Natural killer cell treated with Interleukin-12 subunit alpha and Interleukin-12 subunit beta and Interleukin-15 and Interleukin-18, amount 100 ng/mL, for 72 hours (primary cell): ENCODE data around the gene FN1. TPM values are rescaled to one million over a fixed set of nuclear protein-coding genes. Genes with fewer than 3 reads are reported as not detected.

ENCODE experiments used
- ATAC-seq, 2 donors: fragments of 150-1000 bp; cut with Tn5 transposase in 1 of 2; sonication (Bioruptor Pico), chemical (Tn5 transposase) in 1 of 2; 2 replicates each; pipeline ENCODE4 v1.10.0; 2021
- DNase-seq: peaks from one replicate; pipeline ENCODE4 v3.0.0; 2022; ENCODE audit warnings: low spot score
- H3K27ac Mint-ChIP-seq, 2 donors: 1 replicate in 1 of 2; 2 replicates in 1 of 2; pipeline ENCODE4 v1.8.0; 2022; ENCODE audit warnings: mixed read lengths in 2 of 2, mild to moderate bottlenecking in 1 of 2, moderate library complexity in 1 of 2
- H3K27me3 Mint-ChIP-seq, 2 donors: 1 replicate in 1 of 2; 2 replicates in 1 of 2; pipeline ENCODE4 v1.8.0; 2022; ENCODE audit warnings: mixed read lengths in 2 of 2
- H3K36me3 Mint-ChIP-seq: one replicate; pipeline ENCODE4 v1.8.0; 2022; ENCODE audit warnings: mixed read lengths
- H3K4me1 Mint-ChIP-seq, 2 donors: 1 replicate in 1 of 2; 2 replicates in 1 of 2; pipeline ENCODE4 v1.8.0; 2022; ENCODE audit warnings: low read depth in 2 of 2, mixed read lengths in 2 of 2, mild to moderate bottlenecking in 1 of 2
- H3K4me3 Mint-ChIP-seq: one replicate; pipeline ENCODE4 v1.8.0; 2022; ENCODE audit warnings: mixed read lengths
- H3K9me3 Mint-ChIP-seq: 2 replicates; pipeline ENCODE4 v1.8.0; 2022; ENCODE audit warnings: mixed read lengths
- total RNA-seq, 2 donors: library from RNA; stranded (reverse); gene quantifications; one replicate each; pipeline ENCODE4 v1.2.3, GENCODE V29; 2022

FN1 gene
- total RNA-seq, 2 donors from 2014 or later: 8.7 to 8.8 TPM

DNA sequence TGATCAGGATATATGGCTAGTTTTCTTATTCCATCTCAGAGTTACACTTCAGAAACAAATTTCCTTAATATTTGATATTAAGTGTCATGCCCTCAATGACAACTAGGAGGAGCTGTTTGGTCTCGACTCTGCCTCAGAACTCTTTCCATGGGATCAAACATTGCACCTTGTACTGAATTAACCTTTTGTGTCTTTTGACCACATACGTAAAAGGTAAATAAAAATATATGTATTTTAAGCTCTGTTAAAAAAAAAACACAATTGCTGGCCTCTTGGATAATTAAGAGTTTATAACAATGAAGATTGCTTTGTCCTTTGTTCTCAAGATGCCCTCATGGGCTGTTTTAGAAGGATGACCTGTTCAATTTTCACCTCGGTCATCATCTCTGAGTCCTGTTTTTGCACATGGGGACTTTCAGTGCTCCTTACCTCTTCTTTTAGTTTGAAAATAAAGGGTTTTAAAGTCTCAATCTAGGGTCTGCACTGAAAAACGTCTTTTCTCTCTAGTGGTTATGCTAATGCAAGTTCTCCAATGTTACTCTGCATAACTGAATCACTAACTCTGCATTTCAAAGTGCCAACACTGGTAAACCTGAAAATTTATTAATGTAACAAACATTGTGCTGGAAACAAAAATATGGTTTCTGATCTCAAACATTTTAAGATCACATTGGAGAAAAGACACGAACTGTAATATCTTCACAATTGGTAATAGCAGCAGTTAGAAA lies 18.8 kb upstream of the FN1 start:
- H3K4me1 Mint-ChIP-seq: no peaks in the 10 kb centered on the region
- no peaks in the 10 kb centered on the region for H3K36me3 Mint-ChIP-seq
- no peak for DNase-seq

DNA sequence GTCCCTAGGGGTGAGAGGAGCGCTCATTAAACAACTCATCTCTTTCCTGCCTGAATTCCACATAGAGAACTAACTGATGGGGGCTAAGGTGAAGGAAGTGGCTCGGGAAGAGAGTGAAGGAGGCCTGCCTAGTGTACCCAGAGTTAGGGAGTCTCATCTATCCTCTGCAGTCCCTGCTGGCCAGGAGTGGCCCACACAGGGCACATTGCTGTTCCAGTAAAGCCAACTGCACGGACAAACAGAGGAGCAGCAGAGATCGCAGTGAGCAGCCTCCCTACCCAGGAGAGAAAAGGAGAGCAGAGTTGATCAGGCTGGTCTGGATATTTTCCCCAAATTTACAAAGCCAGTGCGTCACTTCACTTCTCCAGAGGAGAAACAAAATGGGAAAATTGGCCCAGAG lies 16.9 kb upstream of the FN1 start:
- H3K4me3 Mint-ChIP-seq: no peak overlapping the region
- ATAC-seq: no peak
- no peaks in the 10 kb centered on the region for H3K9me3 Mint-ChIP-seq
- H3K4me1 Mint-ChIP-seq: no peaks in the 10 kb centered on the region
- H3K27ac Mint-ChIP-seq: no peak overlapping the region
- H3K27me3 Mint-ChIP-seq: peaks cover 25 to 52% of the 10 kb centered on the region in 2 donors
- H3K36me3 Mint-ChIP-seq: no peaks in the 10 kb centered on the region
- DNase-seq: no peak

More for the DNA sequence above, 18.8 kb upstream of the FN1 start:
- ATAC-seq: no peak
- H3K4me3 Mint-ChIP-seq: no peak overlapping the region
- peaks cover 13 to 35% of the 10 kb centered on the region in 2 donors for H3K27me3 Mint-ChIP-seq
- no peak overlapping the region for H3K27ac Mint-ChIP-seq
- H3K9me3 Mint-ChIP-seq: no peaks in the 10 kb centered on the region

DNA sequence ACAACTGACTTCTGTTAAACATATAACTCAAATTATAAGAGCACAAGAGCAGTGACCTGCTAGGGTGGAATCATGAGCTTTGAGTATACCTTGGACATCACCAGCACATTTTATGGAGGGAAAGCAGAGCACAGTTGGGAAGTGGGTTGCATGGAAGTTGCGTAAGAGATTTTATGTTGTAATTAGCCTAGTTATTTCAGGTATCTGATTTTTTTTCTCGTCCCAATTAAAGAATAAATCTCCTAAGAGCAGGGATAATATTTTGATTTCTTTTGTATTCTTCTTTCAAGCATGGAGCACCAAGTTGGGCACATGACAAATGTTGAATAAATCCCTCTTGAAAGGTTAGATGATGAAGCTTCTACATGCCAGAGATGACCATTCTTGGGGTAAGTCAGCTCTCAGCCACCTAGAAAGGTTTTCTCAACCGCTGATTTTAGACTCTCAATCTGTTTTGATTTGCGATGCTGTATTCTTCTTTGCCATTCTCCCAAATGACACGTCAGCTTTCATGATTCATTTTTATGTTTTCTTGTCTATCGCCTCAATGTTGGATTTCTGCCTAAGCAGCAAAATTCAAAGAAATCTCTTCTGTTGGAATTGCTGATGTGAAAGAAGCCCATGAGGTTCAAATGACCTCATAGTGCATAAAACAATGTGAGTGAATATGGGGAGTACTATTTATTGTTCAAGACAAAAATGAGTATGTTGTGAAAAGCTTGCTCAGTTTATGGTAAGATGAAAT lies 15.3 kb upstream of the FN1 start:
- no peak for ATAC-seq

DNA sequence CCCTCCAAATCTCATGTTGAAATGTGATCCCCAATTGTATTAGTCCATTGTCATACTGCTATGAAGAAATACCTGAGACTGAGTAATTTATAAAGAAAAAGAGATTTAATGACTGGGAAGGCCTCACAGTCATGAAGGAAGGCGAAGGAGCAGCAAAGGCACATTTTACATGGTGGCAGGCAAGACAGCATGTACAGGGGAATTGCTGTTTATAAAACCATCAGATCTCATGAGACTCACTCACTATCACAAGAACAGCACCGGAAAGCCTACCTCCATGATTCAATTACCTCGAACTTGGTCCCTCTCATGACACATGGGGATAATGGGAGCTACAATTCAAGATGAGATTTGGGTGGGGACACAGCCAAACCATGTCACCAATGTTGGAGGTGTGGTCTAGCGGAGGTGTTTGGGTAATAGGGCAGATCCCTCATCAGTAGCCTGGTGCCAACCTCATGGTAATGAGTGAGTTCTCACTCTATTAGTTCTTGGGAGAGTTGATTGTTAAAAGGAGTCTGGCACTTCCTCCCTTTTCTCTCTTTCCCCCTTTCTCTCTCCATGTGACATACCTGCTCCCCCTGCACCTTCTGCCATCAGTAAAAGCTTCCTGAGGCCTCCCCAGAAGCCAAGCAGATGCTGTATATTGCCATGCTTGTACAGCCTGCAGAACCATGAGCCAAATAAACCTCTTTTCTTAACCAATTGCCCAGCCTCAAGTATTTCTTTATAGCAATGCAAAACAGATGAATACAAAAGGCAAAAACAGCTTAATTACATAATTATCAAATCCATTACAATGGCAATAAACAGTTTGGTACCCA lies 14.5 kb upstream of the FN1 start:
- ATAC-seq (no peak), DNase-seq (no peak)
- no peak overlapping the region for H3K27ac Mint-ChIP-seq
- no peaks in the 10 kb centered on the region for H3K4me1 Mint-ChIP-seq
- no peaks in the 10 kb centered on the region for H3K9me3 Mint-ChIP-seq
- peaks cover 32 to 60% of the 10 kb centered on the region in 2 donors for H3K27me3 Mint-ChIP-seq
- no peak overlapping the region for H3K4me3 Mint-ChIP-seq
- H3K36me3 Mint-ChIP-seq: no peaks in the 10 kb centered on the region

More for the DNA sequence above, 15.3 kb upstream of the FN1 start:
- Mint-ChIP-seq H3K9me3 (no peaks in the 10 kb centered on the region), H3K36me3 (no peaks in the 10 kb centered on the region), H3K4me3 (no peak overlapping the region), H3K4me1 (no peaks in the 10 kb centered on the region), H3K27me3 (peaks cover 32 to 60% of the 10 kb centered on the region in 2 donors), H3K27ac (no peak overlapping the region)
- no peak for DNase-seq

DNA sequence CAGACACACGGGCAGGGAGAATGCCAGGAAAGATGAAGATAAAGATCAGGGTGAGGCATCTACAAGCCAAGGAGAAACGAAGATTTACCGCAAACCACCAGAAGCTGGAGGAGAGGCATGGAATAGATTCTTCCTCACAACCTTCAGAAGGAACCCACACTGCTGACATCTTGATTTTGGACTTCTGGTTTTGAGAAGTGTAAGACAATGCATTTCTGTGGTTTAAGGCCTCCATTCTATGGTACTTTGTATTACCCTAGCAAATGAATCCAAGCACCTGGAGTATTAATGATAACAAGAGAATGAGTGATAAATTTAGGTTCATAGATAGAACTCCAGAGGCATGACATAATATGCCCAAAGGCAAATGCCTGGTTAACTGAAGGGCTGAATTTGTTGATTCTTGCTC lies 11.8 kb upstream of the FN1 start:
- Mint-ChIP-seq H3K36me3 (no peaks in the 10 kb centered on the region), H3K27ac (no peak overlapping the region), H3K4me1 (no peaks in the 10 kb centered on the region), H3K27me3 (peaks cover 30 to 58% of the 10 kb centered on the region in 2 donors), H3K4me3 (no peak overlapping the region), H3K9me3 (no peaks in the 10 kb centered on the region)
- DNase-seq: no peak
- ATAC-seq: no peak

DNA sequence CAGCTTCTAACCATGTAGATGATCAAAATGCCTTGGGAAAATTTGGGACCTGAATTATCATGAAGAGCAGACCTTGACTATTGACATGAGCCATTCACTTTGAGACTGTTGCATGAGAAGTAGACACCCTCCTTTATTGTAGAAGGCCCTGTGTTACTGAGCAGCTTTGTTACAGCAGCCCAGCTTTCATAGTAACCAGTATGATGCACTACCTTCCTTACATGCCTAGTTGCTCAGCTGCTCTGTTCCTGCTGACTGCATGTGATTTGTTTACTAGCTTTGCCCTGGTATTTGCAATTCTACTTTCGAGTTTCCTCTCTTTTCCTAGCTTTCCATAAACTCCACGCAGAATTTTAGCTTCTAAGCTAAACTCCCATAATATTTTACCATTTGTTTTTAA lies 11.2 kb upstream of the FN1 start:
- H3K27ac Mint-ChIP-seq: no peak overlapping the region
- H3K36me3 Mint-ChIP-seq: no peaks in the 10 kb centered on the region
- DNase-seq (no peak), ATAC-seq (no peak)
- no peaks in the 10 kb centered on the region for H3K9me3 Mint-ChIP-seq
- H3K4me1 Mint-ChIP-seq: no peaks in the 10 kb centered on the region
- no peak overlapping the region for H3K4me3 Mint-ChIP-seq
- peaks cover 26 to 52% of the 10 kb centered on the region in 2 donors for H3K27me3 Mint-ChIP-seq

DNA sequence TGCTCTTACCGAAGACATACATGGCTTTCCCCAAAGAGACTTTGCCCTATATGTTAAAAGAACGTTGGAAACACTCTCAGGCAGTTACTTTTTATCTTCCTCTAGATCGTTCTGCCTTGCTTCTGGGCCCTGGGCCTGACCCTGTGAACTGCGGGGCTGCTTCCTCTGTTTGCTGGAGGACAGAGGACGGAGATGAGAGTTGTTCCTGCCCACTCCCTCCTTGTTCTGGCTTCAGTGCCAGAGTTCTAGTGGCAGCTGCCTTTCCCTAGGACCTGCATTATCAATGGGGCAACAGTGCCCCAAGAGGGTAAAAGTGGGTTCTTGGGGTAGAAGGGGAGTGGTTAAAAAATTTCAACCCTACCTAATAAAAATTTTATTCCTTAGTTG lies 6.5 kb upstream of the FN1 start:
- Mint-ChIP-seq H3K9me3 (no peaks in the 10 kb centered on the region), H3K4me3 (no peak overlapping the region), H3K36me3 (no peaks in the 10 kb centered on the region), H3K27ac (peak overlapping the region in 1 of 2 donors; percentile 58), H3K27me3 (peaks cover 17 to 41% of the 10 kb centered on the region in 2 donors), H3K4me1 (peaks cover 4 to 11% of the 10 kb centered on the region in 2 donors)
- ATAC-seq (no peak), DNase-seq (no peak)

DNA sequence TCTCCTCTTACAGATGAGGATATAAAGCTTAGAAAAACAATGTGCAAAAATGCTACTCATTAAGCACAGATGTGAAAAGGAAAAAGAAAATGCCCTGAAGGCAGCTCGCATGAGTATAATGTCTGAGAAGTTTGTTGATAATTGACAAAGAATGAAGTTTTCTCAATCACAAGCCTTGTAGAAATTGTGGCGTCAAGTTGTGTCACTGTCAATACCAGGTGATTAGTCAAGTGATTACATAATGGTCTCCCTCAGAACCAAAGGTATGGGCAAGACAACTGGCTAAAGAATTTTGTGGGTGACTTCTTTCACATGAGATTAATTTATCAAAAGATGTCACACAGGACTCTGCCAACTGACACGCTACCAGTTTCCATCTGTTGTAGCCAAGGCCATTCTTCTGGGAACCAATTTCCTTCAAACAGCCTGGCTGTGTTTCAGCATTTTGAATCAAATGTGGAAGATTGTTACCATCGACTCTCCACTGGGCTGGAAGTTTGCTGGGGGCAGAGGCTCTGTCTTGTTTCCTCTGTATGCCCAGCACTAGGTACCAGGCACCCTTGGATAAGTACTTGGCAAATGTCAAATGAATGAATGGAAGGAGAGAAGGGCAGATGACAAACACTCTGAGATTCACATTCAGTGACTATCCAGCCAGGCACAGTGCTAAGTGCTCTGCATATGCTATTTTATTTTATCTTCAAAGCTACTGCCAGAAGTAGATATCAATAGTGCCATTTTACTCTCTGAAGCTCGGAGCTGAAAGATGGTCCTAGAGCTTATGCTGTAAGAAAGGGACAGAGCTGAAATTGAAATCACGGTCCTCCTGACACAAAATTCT lies 5.9 kb upstream of the FN1 start:
- H3K4me3 Mint-ChIP-seq: no peak overlapping the region
- ATAC-seq (peak in 1 of 2 donors; percentile 15), DNase-seq (no peak)
- no peaks in the 10 kb centered on the region for H3K36me3 Mint-ChIP-seq
- H3K9me3 Mint-ChIP-seq: no peaks in the 10 kb centered on the region
- peaks cover 19 to 41% of the 10 kb centered on the region in 2 donors for H3K27me3 Mint-ChIP-seq
- peaks cover 9 to 17% of the 10 kb centered on the region in 2 donors for H3K4me1 Mint-ChIP-seq
- H3K27ac Mint-ChIP-seq: peak overlapping the region in 1 of 2 donors; percentile 58

DNA sequence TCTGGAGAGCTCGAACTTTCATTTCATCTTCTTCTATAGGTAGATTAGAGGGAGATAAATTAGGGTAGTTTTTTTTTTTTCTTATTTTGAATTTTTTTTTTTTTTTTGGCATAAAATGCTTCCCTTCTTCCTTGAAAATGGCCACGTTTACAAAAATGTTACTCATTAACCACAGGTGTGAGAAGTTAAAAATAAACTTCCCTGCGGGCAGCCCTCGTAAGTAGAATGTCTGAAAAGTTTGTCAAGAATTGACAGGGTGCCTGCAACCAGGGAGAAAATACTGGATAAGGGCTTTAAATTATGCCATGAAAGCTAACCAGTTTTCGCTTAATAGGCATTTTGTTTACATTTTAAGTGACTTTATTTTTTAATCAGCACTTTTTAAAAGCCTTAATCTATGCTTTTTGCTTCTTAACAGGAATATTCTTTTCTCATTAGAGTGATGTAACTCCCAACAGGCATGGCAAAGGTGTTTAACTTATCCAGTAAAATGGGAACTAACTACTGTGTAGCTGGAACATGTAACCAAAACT lies 4.2 kb upstream of the FN1 start:
- Mint-ChIP-seq H3K27me3 (peaks cover 21 to 43% of the 10 kb centered on the region in 2 donors), H3K9me3 (no peaks in the 10 kb centered on the region), H3K4me3 (peak overlapping the region; percentile 48), H3K36me3 (no peaks in the 10 kb centered on the region), H3K27ac (no peak overlapping the region), H3K4me1 (peaks cover 18 to 25% of the 10 kb centered on the region in 2 donors)
- DNase-seq (no peak), ATAC-seq (no peak)

DNA sequence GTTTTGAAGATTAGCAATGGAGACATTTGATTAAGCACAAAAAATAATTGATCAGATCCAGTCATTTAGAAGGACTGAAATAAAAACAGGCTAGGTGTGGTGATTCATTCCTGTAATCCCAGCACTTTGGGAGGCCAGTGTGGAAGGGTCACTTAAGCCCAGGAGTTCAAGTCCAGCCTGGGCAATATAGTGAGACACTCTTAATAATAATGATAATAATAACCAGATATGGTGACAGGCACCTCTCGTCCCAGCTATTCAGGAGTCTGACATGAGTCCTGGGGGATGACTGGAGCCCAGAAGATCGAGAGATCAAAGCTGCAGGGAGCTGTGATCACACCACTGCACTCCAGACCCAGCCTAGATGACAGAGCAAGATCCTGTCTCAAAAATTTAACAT lies 3.5 kb upstream of the FN1 start:
- Mint-ChIP-seq H3K27me3 (peaks cover 27 to 47% of the 10 kb centered on the region in 2 donors), H3K4me3 (peak overlapping the region; percentile 48), H3K36me3 (no peaks in the 10 kb centered on the region), H3K27ac (no peak overlapping the region), H3K4me1 (peaks cover 22 to 28% of the 10 kb centered on the region in 2 donors), H3K9me3 (no peaks in the 10 kb centered on the region)
- DNase-seq (no peak), ATAC-seq (no peak)

DNA sequence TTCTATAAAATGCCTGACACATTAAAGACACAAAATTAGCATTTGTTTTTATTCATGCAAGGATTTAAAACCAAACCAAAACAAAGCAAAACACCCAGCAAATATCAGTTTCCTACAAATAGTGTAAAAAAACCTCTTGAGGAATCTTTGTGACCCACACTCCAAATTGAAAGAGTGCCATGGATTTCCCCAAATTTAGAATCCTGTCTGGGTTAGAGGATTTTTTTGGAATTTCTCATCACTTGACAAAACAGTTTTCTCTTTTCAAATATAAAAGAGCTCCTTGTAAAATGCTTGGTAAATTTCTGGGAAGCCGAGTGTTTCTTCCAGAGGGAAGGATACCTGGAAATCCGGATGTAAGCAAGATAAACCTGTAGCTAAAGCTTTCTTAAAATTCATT lies 1.7 kb upstream of the FN1 start:
- Mint-ChIP-seq H3K27me3 (peaks cover 31 to 57% of the 10 kb centered on the region in 2 donors), H3K36me3 (no peaks in the 10 kb centered on the region), H3K27ac (no peak overlapping the region), H3K4me1 (peaks cover 22 to 28% of the 10 kb centered on the region in 2 donors), H3K4me3 (no peak overlapping the region), H3K9me3 (no peaks in the 10 kb centered on the region)
- no peak for DNase-seq
- ATAC-seq: no peak

DNA sequence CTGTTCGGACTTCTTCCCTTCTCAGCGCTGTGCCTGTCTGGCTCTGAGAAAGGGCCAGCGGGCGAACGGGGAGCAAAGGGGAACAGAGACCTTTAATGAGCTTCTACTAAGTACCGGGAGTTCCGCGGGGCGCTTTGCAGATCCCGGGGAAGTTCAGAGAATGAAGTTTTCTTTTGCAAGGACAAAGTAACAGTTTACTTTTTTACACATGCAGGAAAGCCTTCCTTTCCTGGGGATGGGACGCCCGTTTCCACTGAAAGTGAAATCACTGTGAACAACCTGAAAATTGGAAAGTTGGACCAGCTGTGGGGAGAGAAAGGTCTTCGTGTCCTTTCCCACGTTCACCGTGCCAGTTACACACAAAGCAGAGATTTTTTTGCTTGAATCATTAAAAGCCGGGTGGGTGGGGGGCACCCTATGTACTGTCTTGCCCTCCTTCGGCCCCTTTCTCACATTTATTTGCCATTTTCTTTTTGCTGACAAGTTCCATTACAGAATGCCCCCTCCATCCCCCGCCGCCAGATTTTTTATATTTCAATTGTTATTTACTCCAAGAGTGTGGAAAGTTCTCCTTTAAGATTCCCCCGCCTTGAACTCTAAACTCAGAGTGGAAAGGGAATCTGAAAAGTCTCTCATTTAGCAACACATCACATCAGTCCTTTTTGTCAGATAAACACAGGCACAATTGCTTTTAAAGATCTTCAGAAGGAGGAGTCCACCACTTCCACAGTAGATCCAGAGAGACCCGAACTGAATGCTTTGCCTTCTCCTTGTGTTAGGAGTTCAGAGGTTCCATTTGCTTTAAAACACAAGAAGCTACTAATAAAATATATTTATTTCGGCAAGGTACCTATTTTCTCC lies 1.1 kb upstream of the FN1 start:
- peaks cover 22 to 28% of the 10 kb centered on the region in 2 donors for H3K4me1 Mint-ChIP-seq
- H3K9me3 Mint-ChIP-seq: no peaks in the 10 kb centered on the region
- ATAC-seq (peak in 1 of 2 donors; percentile 2), DNase-seq (no peak)
- H3K27ac Mint-ChIP-seq: peak overlapping the region in 1 of 2 donors; percentile 39
- H3K36me3 Mint-ChIP-seq: no peaks in the 10 kb centered on the region
- H3K27me3 Mint-ChIP-seq: peaks cover 31 to 60% of the 10 kb centered on the region in 2 donors
- H3K4me3 Mint-ChIP-seq: peak overlapping the region; percentile 74
